HEK293 (cell line): Measurements from ENCODE around the gene PLGRKT.

Experiments used
- CTCF ChIA-PET: fragments of 350-600 bp; formaldehyde crosslinking; extraction: SDS; loops from one replicate; lab custom pipeline; 2021; ENCODE audit warnings: antibody characterized with exemption; lab: Yijun Ruan, JAX
- POLR2A ChIA-PET: fragments of 300-600 bp; formaldehyde crosslinking; extraction: SDS; loops from one replicate; lab custom pipeline; 2020; ENCODE audit warnings: antibody characterized with exemption, inconsistent platforms; lab: Yijun Ruan, JAX
- H3K27ac ChIP-seq: fragments of 200-500 bp; sonication (Bioruptor generic); 2 replicates; pipeline ENCODE4 v1.5.1; 2014; ENCODE audit warnings: low read depth, low read length, control low read depth, inconsistent platforms; ENCODE audit errors: extremely low read depth
- H3K36me3 ChIP-seq, 2 experiments: fragments of 200-500 bp in 1 of 2; sonication (Bioruptor generic) in 1 of 2; 1 replicate in 1 of 2; 2 replicates in 1 of 2; pipeline ENCODE4 v1.5.1; 2014 to 2017; ENCODE audit warnings: inconsistent platforms in 2 of 2, low read length in 2 of 2; ENCODE audit not compliant: control insufficient read depth in 2 of 2, insufficient read depth in 1 of 2
- H3K4me1 ChIP-seq: fragments of 200-500 bp; sonication (Bioruptor generic); 2 replicates; pipeline ENCODE4 v1.5.1; 2014; ENCODE audit warnings: mild to moderate bottlenecking, low read length, inconsistent platforms; ENCODE audit not compliant: control insufficient read depth, insufficient read depth
- H3K4me3 ChIP-seq: 2 replicates; pipeline ENCODE4 v1.5.1; 2011; ENCODE audit warnings: low read depth, mild to moderate bottlenecking, control low read depth, low read length, moderate library complexity
- H3K9me3 ChIP-seq: fragments of 200-500 bp; sonication (Bioruptor generic); 2 replicates; pipeline ENCODE4 v1.5.1; 2014; ENCODE audit warnings: low read depth, low read length, inconsistent platforms; ENCODE audit not compliant: control insufficient read depth, insufficient read depth
- KLF9 ChIP-seq: fragments of 450-650 bp; formaldehyde crosslinking; IDR thresholded peaks from 2 replicates; pipeline ENCODE4 v1.5.1; 2016; ENCODE audit warnings: missing biosample characterization, missing genetic modification characterization, low read depth
- RBAK ChIP-seq: fragments of 450-650 bp; formaldehyde crosslinking; IDR thresholded peaks from 2 replicates; pipeline ENCODE4 v1.5.1; 2016; ENCODE audit warnings: missing biosample characterization, missing genetic modification characterization
- REST ChIP-seq: fragments of 450-650 bp; formaldehyde crosslinking; IDR thresholded peaks from 2 replicates; pipeline ENCODE4 v1.5.1; 2016; ENCODE audit warnings: missing biosample characterization, missing genetic modification characterization
- SP3 ChIP-seq: fragments of 450-650 bp; formaldehyde crosslinking; IDR thresholded peaks from 2 replicates; pipeline ENCODE4 v1.5.1; 2016; ENCODE audit warnings: missing biosample characterization, missing genetic modification characterization
- TRIM28 ChIP-seq: IDR thresholded peaks from 2 replicates; pipeline ENCODE4 v1.6.1; 2011; ENCODE audit warnings: low read length, control low read depth, borderline replicate concordance
- ZBTB48 ChIP-seq: fragments of 450-650 bp; formaldehyde crosslinking; IDR thresholded peaks from 2 replicates; pipeline ENCODE4 v1.5.1; 2016; ENCODE audit warnings: missing biosample characterization, missing genetic modification characterization
- ZNF140 ChIP-seq: fragments of 450-650 bp; formaldehyde crosslinking; IDR thresholded peaks from 2 replicates; pipeline ENCODE4 v1.5.1; 2016; ENCODE audit warnings: missing biosample characterization, missing genetic modification characterization
- ZNF19 ChIP-seq: fragments of 450-650 bp; formaldehyde crosslinking; IDR thresholded peaks from 2 replicates; pipeline ENCODE4; 2016; ENCODE audit warnings: missing biosample characterization, missing genetic modification characterization, low read depth
- ZNF26 ChIP-seq: fragments of 450-650 bp; formaldehyde crosslinking; IDR thresholded peaks from 2 replicates; pipeline ENCODE4 v1.5.1; 2016; ENCODE audit warnings: missing biosample characterization, missing genetic modification characterization
- ZNF302 ChIP-seq: fragments of 450-650 bp; formaldehyde crosslinking; IDR thresholded peaks from 2 replicates; pipeline ENCODE4 v1.5.1; 2016; ENCODE audit warnings: missing biosample characterization, missing genetic modification characterization, low read depth
- ZNF354C ChIP-seq: fragments of 450-650 bp; formaldehyde crosslinking; IDR thresholded peaks from 2 replicates; pipeline ENCODE4 v1.5.1; 2016; ENCODE audit warnings: missing biosample characterization, missing genetic modification characterization, low read depth, borderline replicate concordance
- ZNF555 ChIP-seq: fragments of 450-650 bp; formaldehyde crosslinking; conservative IDR thresholded peaks from 2 replicates; pipeline ENCODE4 v1.5.1; 2017; ENCODE audit warnings: missing biosample characterization, mild to moderate bottlenecking, missing genetic modification characterization, inconsistent platforms
- ZNF561 ChIP-seq: fragments of 450-650 bp; IDR thresholded peaks from 2 replicates; pipeline ENCODE4 v1.5.1; 2018; ENCODE audit warnings: missing biosample characterization, missing genetic modification characterization, borderline replicate concordance
- ZNF626 ChIP-seq: fragments of 450-650 bp; sonication (Bioruptor Pico); formaldehyde crosslinking; IDR thresholded peaks from 2 replicates; pipeline ENCODE4 v1.5.1; 2018; ENCODE audit warnings: missing biosample characterization, missing genetic modification characterization, inconsistent platforms
- ZNF837 ChIP-seq: fragments of 450-650 bp; formaldehyde crosslinking; IDR thresholded peaks from 2 replicates; pipeline ENCODE4 v1.5.1; 2016; ENCODE audit warnings: missing biosample characterization, missing genetic modification characterization
- ZSCAN5A ChIP-seq: fragments of 450-650 bp; formaldehyde crosslinking; IDR thresholded peaks from 2 replicates; pipeline ENCODE4 v1.5.1; 2016; ENCODE audit warnings: missing biosample characterization, missing genetic modification characterization
- TF ChIP-seq, protein P1 (sequence below): fragments of 450-650 bp; formaldehyde crosslinking; IDR thresholded peaks from 2 replicates; pipeline ENCODE4 v1.5.1; 2017; ENCODE audit warnings: missing biosample characterization, missing genetic modification characterization
- TF ChIP-seq, protein P2 (sequence below): fragments of 450-650 bp; formaldehyde crosslinking; IDR thresholded peaks from 2 replicates; pipeline ENCODE4 v1.5.1; 2016; ENCODE audit warnings: missing biosample characterization, missing genetic modification characterization
- TF ChIP-seq, protein P3 (sequence below): fragments of 450-650 bp; formaldehyde crosslinking; IDR thresholded peaks from 2 replicates; pipeline ENCODE4; 2016; ENCODE audit warnings: missing biosample characterization, missing genetic modification characterization

The PLGRKT gene

GRCh38 chr9:5357431-5358105 lies 80.2 kb downstream of the PLGRKT start:
- POLR2A ChIA-PET: no interaction called here
- CTCF ChIA-PET: no interaction called here

GRCh38 chr9:5355817-5356216 lies 81.9 kb downstream of the PLGRKT start:
- TF ChIP-seq ZNF555 (no peak), ZNF140 (tag by site-specific recombination) (no peak), ZNF19 (tag by site-specific recombination) (no peak), ZNF354C (tag by site-specific recombination) (no peak), REST (tag by site-specific recombination) (no peak), RBAK (tag by site-specific recombination) (no peak), ZNF837 (no peak), SP3 (tag by site-specific recombination) (no peak), ZSCAN5A (no peak), ZBTB48 (no peak), ZNF561 (tag by site-specific recombination) (no peak)
- TF ChIP-seq, protein P1, sequence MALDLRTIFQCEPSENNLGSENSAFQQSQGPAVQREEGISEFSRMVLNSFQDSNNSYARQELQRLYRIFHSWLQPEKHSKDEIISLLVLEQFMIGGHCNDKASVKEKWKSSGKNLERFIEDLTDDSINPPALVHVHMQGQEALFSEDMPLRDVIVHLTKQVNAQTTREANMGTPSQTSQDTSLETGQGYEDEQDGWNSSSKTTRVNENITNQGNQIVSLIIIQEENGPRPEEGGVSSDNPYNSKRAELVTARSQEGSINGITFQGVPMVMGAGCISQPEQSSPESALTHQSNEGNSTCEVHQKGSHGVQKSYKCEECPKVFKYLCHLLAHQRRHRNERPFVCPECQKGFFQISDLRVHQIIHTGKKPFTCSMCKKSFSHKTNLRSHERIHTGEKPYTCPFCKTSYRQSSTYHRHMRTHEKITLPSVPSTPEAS (tag by site-specific recombination): no peak
- TF ChIP-seq, protein P2, sequence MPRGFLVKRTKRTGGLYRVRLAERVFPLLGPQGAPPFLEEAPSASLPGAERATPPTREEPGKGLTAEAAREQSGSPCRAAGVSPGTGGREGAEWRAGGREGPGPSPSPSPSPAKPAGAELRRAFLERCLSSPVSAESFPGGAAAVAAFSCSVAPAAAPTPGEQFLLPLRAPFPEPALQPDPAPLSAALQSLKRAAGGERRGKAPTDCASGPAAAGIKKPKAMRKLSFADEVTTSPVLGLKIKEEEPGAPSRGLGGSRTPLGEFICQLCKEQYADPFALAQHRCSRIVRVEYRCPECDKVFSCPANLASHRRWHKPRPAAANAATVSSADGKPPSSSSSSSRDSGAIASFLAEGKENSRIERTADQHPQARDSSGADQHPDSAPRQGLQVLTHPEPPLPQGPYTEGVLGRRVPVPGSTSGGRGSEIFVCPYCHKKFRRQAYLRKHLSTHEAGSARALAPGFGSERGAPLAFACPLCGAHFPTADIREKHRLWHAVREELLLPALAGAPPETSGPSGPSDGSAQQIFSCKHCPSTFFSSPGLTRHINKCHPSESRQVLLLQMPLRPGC (tag by site-specific recombination): no peak
- TF ChIP-seq, protein P3, sequence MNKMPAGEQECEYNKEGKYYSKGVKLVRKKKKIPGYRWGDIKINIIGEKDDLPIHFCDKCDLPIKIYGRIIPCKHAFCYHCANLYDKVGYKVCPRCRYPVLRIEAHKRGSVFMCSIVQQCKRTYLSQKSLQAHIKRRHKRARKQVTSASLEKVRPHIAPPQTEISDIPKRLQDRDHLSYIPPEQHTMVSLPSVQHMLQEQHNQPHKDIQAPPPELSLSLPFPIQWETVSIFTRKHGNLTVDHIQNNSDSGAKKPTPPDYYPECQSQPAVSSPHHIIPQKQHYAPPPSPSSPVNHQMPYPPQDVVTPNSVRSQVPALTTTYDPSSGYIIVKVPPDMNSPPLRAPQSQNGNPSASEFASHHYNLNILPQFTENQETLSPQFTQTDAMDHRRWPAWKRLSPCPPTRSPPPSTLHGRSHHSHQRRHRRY (tag by site-specific recombination): no peak
- no peak overlapping the region for H3K27ac ChIP-seq
- H3K36me3 ChIP-seq: no peaks in the 10 kb centered on the region
- ChIA-PET CTCF (interaction anchor here (0.6 to 1.2 kb wide), 3 partner anchors 130 to 256 kb away, joined by 3 to 5 read pairs (median 3); no protein-coding TSS in a partner anchor), POLR2A (no interaction called here)
- no peak overlapping the region for H3K4me3 ChIP-seq
- no peaks in the 10 kb centered on the region for H3K9me3 ChIP-seq
- no peaks in the 10 kb centered on the region for H3K4me1 ChIP-seq

More at GRCh38 chr9:5357431-5358105, 80.2 kb downstream of the PLGRKT start:
- TF ChIP-seq ZNF302 (tag by site-specific recombination) (no peak), ZNF837 (no peak), KLF9 (tag by site-specific recombination) (no peak), ZNF26 (tag by site-specific recombination) (0 out of 2 replicates have a peak, but pooled peaks have one; percentile 46), TRIM28 (no peak), ZNF626 (tag by site-specific recombination) (no peak)
- TF ChIP-seq, all 188 proteins: peak for 1
- Histone ChIP-seq H3K9me3 (no peaks in the 10 kb centered on the region), H3K27ac (no peak overlapping the region), H3K36me3 (no peaks in the 10 kb centered on the region), H3K4me1 (no peaks in the 10 kb centered on the region), H3K4me3 (no peak overlapping the region)
